IMR-90 (cell line): ENCODE results near the gene CLASP1. TPM values are rescaled to one million over a fixed set of nuclear protein-coding genes. Genes with fewer than 3 reads are reported as not detected.

ENCODE experiments used
- ATAC-seq: fragments of 200-7000 bp; cut with Tn5 transposase; 2 replicates; pipeline ENCODE4 v1.9.1; 2020; ENCODE audit warnings: low read depth, mild to moderate bottlenecking, moderate library complexity
- BruUV-seq: library from RNA; stranded (reverse); fragments of 400-500 nt; replicated peaks from 2 replicates; lab custom pipeline; 2021; lab: Mats Ljungman, UMichigan
- CTCF ChIA-PET: fragments of 300-600 bp; formaldehyde crosslinking; extraction: SDS; loops from one replicate; lab custom pipeline; 2021; ENCODE audit warnings: antibody characterized with exemption; lab: Yijun Ruan, JAX
- POLR2A ChIA-PET: fragments of 300-600 bp; sonication (Branson Sonifier 250); formaldehyde crosslinking; loops from one replicate; lab custom pipeline; 2022; ENCODE audit warnings: antibody characterized with exemption; ENCODE audit not compliant: unreplicated experiment; lab: Charles Lee
- DNase-seq: peaks from one replicate; pipeline ENCODE4 v3.0.0; 2013
- H2AFZ ChIP-seq: replicated peaks from 2 replicates; pipeline ENCODE3; 2013; ENCODE audit warnings: low read length, mild to moderate bottlenecking; ENCODE audit not compliant: poor library complexity
- H2AK5ac ChIP-seq: 2 replicates; pipeline ENCODE4 v1.6.1; 2013; ENCODE audit warnings: low read depth, low read length, inconsistent platforms
- H2AK9ac ChIP-seq: replicated peaks from 2 replicates; pipeline ENCODE3; 2013; ENCODE audit warnings: mild to moderate bottlenecking, low read depth, low read length, moderate library complexity; ENCODE audit not compliant: poor library complexity
- H2BK120ac ChIP-seq: 2 replicates; pipeline ENCODE4 v1.6.1; 2013; ENCODE audit warnings: low read depth, low read length, inconsistent platforms
- H2BK15ac ChIP-seq: 3 replicates; pipeline ENCODE4 v1.6.1; 2013; ENCODE audit warnings: low read depth, low read length, inconsistent platforms
- H2BK20ac ChIP-seq: 2 replicates; pipeline ENCODE4 v1.6.1; 2013; ENCODE audit warnings: low read depth, mild to moderate bottlenecking, inconsistent platforms, low read length, moderate library complexity
- H2BK5ac ChIP-seq: 2 replicates; pipeline ENCODE4 v1.6.1; 2013; ENCODE audit warnings: mild to moderate bottlenecking, low read depth, low read length, inconsistent platforms; ENCODE audit not compliant: poor library complexity, severe bottlenecking
- H3K14ac ChIP-seq: replicated peaks from 2 replicates; pipeline ENCODE4 v1.6.1; 2013; ENCODE audit warnings: low read depth, low read length, inconsistent platforms
- H3K18ac ChIP-seq: 2 replicates; pipeline ENCODE4 v1.6.1; 2013; ENCODE audit warnings: low read depth, low read length, control low read depth
- H3K23ac ChIP-seq: 2 replicates; pipeline ENCODE4 v1.6.1; 2013; ENCODE audit warnings: low read depth, low read length, inconsistent platforms
- H3K27ac ChIP-seq: 2 replicates; pipeline ENCODE4 v1.5.1; 2013; ENCODE audit warnings: mild to moderate bottlenecking, control low read depth, low read length; ENCODE audit not compliant: insufficient read depth
- H3K27me3 ChIP-seq: 2 replicates; pipeline ENCODE4 v1.6.1; 2013; ENCODE audit warnings: low read length; ENCODE audit not compliant: control insufficient read depth, insufficient read depth
- H3K36me3 ChIP-seq: 2 replicates; pipeline ENCODE4 v1.6.1; 2013; ENCODE audit warnings: low read length, mixed read lengths; ENCODE audit not compliant: control insufficient read depth, insufficient read depth
- H3K4ac ChIP-seq: 2 replicates; pipeline ENCODE4 v1.6.1; 2013; ENCODE audit warnings: low read depth, low read length, inconsistent platforms
- H3K4me1 ChIP-seq: 2 replicates; pipeline ENCODE4 v1.6.1; 2013; ENCODE audit warnings: low read length, mixed read lengths; ENCODE audit not compliant: control insufficient read depth, insufficient read depth
- H3K4me2 ChIP-seq: 2 replicates; pipeline ENCODE4 v1.6.1; 2013; ENCODE audit warnings: low read depth, mild to moderate bottlenecking, control low read depth, low read length, moderate library complexity
- H3K4me3 ChIP-seq: 2 replicates; pipeline ENCODE4 v1.5.1; 2013; ENCODE audit warnings: low read depth, mild to moderate bottlenecking, control low read depth, low read length, moderate library complexity; ENCODE audit not compliant: insufficient read depth
- H3K56ac ChIP-seq: 2 replicates; pipeline ENCODE4 v1.6.1; 2013; ENCODE audit warnings: low read length, inconsistent platforms; ENCODE audit not compliant: insufficient read depth; ENCODE audit errors: extremely low read depth
- H3K79me1 ChIP-seq, 2 experiments: 2 replicates each; pipeline ENCODE4 v1.6.1; 2013; ENCODE audit warnings: low read length in 2 of 2, inconsistent platforms in 1 of 2, low read depth in 1 of 2
- H3K9ac ChIP-seq: 2 replicates; pipeline ENCODE4 v1.6.1; 2013; ENCODE audit warnings: low read depth, low read length, control low read depth
- H3K9me1 ChIP-seq: 2 replicates; pipeline ENCODE4 v1.6.1; 2013; ENCODE audit warnings: low read length, inconsistent platforms; ENCODE audit not compliant: insufficient read depth
- H3K9me3 ChIP-seq: 2 replicates; pipeline ENCODE4 v1.6.1; 2013; ENCODE audit warnings: low read length; ENCODE audit not compliant: control insufficient read depth, insufficient read depth
- H4K20me1 ChIP-seq: 2 replicates; pipeline ENCODE4 v1.6.1; 2013; ENCODE audit warnings: low read length, inconsistent platforms; ENCODE audit not compliant: insufficient read depth
- H4K5ac ChIP-seq: 2 replicates; pipeline ENCODE4 v1.6.1; 2013; ENCODE audit warnings: mild to moderate bottlenecking, low read depth, low read length, control low read depth
- H4K8ac ChIP-seq, 2 experiments: 2 replicates each; pipeline ENCODE4 v1.6.1; 2013; ENCODE audit warnings: low read depth in 2 of 2, low read length in 2 of 2, control low read depth in 1 of 2, inconsistent platforms in 1 of 2
- H4K91ac ChIP-seq: 2 replicates; pipeline ENCODE4 v1.6.1; 2013; ENCODE audit warnings: low read depth, low read length, inconsistent platforms; ENCODE audit not compliant: insufficient read depth
- BHLHE40 ChIP-seq: fragments of 150-350 bp; IDR thresholded peaks from 2 replicates; pipeline ENCODE4 v1.6.1; 2016; ENCODE audit warnings: mild to moderate bottlenecking, low read depth, low read length
- CHD1 ChIP-seq: IDR thresholded peaks from 2 replicates; pipeline ENCODE4 v1.6.1; 2012; ENCODE audit warnings: low read depth, low read length, improper control_type of control experiment
- MAFK ChIP-seq: IDR thresholded peaks from 2 replicates; pipeline ENCODE4 v1.6.1; 2012; ENCODE audit warnings: low read depth, low read length, improper control_type of control experiment
- POLR2A ChIP-seq: IDR thresholded peaks from 2 replicates; pipeline ENCODE4 v1.6.1; 2012; ENCODE audit warnings: mild to moderate bottlenecking, low read depth, low read length
- USF2 ChIP-seq: fragments of 150-350 bp; IDR thresholded peaks from 2 replicates; pipeline ENCODE4 v1.6.1; 2017; ENCODE audit warnings: mild to moderate bottlenecking, antibody characterized with exemption, low read length, low read depth
- WGBS, 2 experiments: methylation state at CpG; one replicate each; pipeline versions ENCODE4 v1.1.5 to v1.1.7; 2013; ENCODE audit warnings: missing lambda C conversion rate in 2 of 2; ENCODE audit not compliant: insufficient read length in 1 of 2; ENCODE audit errors: extremely low coverage in 2 of 2; 5-methylcytosine and 5-hydroxymethylcytosine counted together
- dilution Hi-C: fragments of 300-500 bp; cut with HindIII; formaldehyde crosslinking; loops from one replicate; pipeline ENCODE4 v1.14.3; 2018; ENCODE audit warnings: low sequenced_read_pairs; ENCODE audit not compliant: unreplicated experiment
- in situ Hi-C: fragments of 300-500 bp; cut with MboI; formaldehyde crosslinking; loops from 3 replicates; pipeline ENCODE4 v1.14.3; 2019; ENCODE audit warnings: low sequenced_read_pairs, inconsistent platforms, mixed read lengths
- intact Hi-C: fragments of 100-400 bp; cut with micrococcal nuclease; formaldehyde crosslinking; loops from 2 replicates; pipeline ENCODE4 v1.10.0; 2022
- polyA plus RNA-seq, 3 experiments: library from polyadenylated mRNA; depleted of rRNA; stranded (reverse); fragments of >200 nt; gene quantifications; 2 replicates each; pipeline ENCODE4 v1.2.3, GENCODE V29; 2012; ENCODE audit warnings: low replicate concordance in 1 of 3
- total RNA-seq: library from RNA; depleted of rRNA; stranded (reverse); fragments of >200 nt; gene quantifications from 2 replicates; pipeline ENCODE4 v1.2.3, GENCODE V29; 2012

The CLASP1 gene
- total and polyA plus RNA-seq, 2 of the 4 experiments (the other 2 are of a cell fraction) = 12.3 to 33.7 TPM

GRCh38 chr2:121605820-121606733 is 43.2 kb downstream of the CLASP1 start (continued):
- TF ChIP-seq POLR2A = no peak
- no peak for TF ChIP-seq MAFK

GRCh38 chr2:121603185-121603584 is 46.1 kb downstream of the CLASP1 start:
- TF ChIP-seq USF2 = no peak
- TF ChIP-seq CHD1 = no peak
- TF ChIP-seq BHLHE40 = no peak
- no peak overlapping the region for H3K56ac ChIP-seq
- peaks cover 11% of the 10 kb centered on the region for H3K36me3 ChIP-seq
- H3K27ac ChIP-seq = no peak overlapping the region
- H3K23ac ChIP-seq = no peak overlapping the region
- H3K4me2 ChIP-seq = no peak overlapping the region
- dilution Hi-C loops (no loop called here), intact Hi-C loops (no loop called here), in situ Hi-C loops (no loop called here)
- ATAC-seq (no peak), DNase-seq (no peak)
- no peak overlapping the region for H4K91ac ChIP-seq
- peaks cover 23% of the 10 kb centered on the region for H4K20me1 ChIP-seq
- WGBS, 2 experiments = no CpG with 5 or more reads among the region's 1 CpG
- no peak overlapping the region for H3K9ac ChIP-seq
- H3K27me3 ChIP-seq = no peaks in the 10 kb centered on the region
- H2AFZ ChIP-seq = no peak overlapping the region
- peaks cover 6% of the 10 kb centered on the region for H3K4me1 ChIP-seq
- H3K9me1 ChIP-seq = peaks cover 2% of the 10 kb centered on the region; the same call in 1 of the 2 replicates
- H2BK120ac ChIP-seq = no peak overlapping the region
- H3K4ac ChIP-seq = no peak overlapping the region
- ChIA-PET POLR2A (no interaction called here), CTCF (no interaction called here)
- no peak overlapping the region for H2BK20ac ChIP-seq
- no peak overlapping the region for H3K18ac ChIP-seq
- no TSS peak for BruUV-seq
- no peak overlapping the region for H4K8ac ChIP-seq
- no peaks in the 10 kb centered on the region for H3K9me3 ChIP-seq
- H3K79me1 ChIP-seq = peaks cover 36 to 50% of the 10 kb centered on the region in 2 experiments
- H4K5ac ChIP-seq = no peak overlapping the region
- H3K14ac ChIP-seq = no peak overlapping the region
- H2AK5ac ChIP-seq = no peak overlapping the region
- H3K4me3 ChIP-seq = no peak overlapping the region
- H2BK15ac ChIP-seq = no peak overlapping the region
- no peak overlapping the region for H2AK9ac ChIP-seq
- no peak overlapping the region for H2BK5ac ChIP-seq
